Measurements from ENCODE around the gene CACNA1B.
"Not testable (repeated sequence)": the region's sequence is repeated elsewhere in the genome, so short reads cannot be mapped to it uniquely, and the experiment has no call there.

Gene CACNA1B

GRCh38 chr9:137890768-137891587 lies 13.4 kb downstream of the CACNA1B start:
- not testable (repeated sequence) for DNase-seq

DNA sequence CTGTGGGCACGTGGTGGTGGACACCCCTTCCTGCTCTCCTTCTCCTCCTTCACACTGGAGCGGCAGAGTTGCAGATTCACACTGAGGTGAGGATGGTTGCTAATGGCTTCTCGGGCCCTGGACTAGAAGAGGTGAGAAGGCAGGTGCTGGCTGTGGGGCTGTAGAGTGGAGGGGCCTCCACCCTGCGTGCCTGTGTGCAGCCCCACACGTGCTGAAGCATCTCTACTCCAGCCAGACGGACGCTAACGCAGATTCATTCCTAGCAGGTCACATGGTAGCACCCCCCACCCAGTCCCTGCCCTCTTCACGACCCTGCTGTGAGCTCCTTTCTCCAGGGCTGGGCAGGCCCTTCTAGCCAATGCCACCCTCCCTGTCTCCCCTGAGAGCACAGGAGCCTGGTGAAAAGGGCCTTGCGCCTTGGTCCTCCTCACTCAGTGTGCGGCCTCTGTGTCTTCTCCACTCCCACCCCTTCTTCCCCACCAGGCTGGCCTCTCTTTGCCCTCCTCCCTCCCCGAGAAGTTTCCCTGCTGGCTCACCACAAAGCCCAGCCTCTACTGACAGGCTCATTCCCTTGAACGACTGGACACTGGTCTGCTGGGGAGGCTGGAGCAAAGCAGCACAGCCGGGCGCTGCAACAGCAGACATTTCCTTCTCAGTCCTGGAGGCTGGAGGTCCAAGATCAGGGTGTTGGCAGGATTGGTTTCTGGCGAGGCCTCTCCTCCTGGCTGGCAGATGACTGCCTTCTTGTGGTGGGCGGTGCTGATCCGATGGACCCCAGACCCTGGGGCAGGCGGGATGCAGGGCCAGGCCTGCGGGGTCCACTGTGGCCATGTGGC lies 14.2 kb downstream of the CACNA1B start:
- no peak for DNase-seq

DNA sequence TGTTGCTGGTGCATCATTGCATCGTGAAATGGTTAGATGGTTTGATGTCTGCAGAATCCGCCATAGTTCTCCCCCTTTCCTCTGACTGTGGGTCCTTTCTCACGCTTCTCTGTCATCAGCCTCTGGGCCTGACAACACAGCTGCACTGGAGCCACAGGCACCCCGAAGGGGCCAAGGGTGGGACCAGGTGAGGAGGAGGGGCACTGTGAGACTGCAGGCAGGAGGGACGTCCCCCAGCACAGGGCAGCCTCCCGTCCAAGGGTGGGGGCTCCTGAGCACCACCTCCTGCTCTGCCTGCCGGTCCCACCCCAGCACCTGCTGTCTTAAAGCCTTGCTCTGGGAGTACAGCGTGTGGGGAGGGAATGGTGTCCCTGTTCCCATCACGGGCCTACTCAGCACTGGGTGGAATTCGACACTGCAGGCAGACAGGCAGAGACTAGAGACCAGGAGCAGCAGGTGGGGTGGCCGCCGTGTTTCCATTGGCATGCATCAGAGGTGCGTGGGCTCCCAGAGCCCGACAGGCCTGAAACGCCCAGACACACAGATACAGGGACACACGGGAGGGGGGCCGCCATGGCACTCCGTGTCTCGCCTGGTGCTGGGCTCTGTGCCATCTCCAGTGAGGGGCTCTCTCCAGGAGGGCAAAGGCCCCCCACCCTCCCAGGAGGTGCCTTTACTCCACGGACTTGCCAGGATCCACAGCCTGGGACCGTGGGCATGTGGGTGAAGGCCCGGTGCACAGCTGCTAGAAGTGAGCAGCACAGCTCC lies 15.0 kb downstream of the CACNA1B start:
- no peak for DNase-seq

GRCh38 chr9:137893670-137894069 lies 16.1 kb downstream of the CACNA1B start:
- DNase-seq = no peak

GRCh38 chr9:137899551-137900360 lies 22.2 kb downstream of the CACNA1B start:
- no peak for DNase-seq

GRCh38 chr9:137900584-137901310 lies 23.2 kb downstream of the CACNA1B start:
- DNase-seq = no peak

- DNase-seq = no peak
Measured at GRCh38 chr9:137902646-137903045, 25.1 kb downstream of the CACNA1B start.

- no peak for DNase-seq
Measured at GRCh38 chr9:137905740-137906139, 28.2 kb downstream of the CACNA1B start.

- no peak for DNase-seq
Measured at GRCh38 chr9:137907776-137908175, 30.2 kb downstream of the CACNA1B start.

DNA sequence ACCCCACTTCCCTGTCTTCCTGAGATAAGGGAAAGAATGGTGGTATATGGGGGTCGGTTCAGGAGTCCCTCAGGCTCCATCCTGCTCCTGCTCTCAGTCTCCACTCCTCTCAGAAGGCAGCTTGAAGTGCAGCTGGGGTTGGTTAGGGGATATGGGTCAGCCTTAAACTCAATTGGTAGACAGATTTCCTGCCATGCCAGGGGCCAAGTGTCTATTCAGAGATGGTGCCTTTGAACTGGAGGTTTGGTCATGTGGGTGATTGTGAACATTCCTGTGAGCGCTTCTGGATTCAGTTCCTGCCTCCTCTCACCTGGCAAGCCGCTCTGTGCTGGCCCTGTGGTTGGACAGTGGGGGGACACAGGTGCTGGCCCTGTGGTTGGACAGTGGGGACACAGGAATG lies 35.1 kb downstream of the CACNA1B start:
- no peak for DNase-seq

DNA sequence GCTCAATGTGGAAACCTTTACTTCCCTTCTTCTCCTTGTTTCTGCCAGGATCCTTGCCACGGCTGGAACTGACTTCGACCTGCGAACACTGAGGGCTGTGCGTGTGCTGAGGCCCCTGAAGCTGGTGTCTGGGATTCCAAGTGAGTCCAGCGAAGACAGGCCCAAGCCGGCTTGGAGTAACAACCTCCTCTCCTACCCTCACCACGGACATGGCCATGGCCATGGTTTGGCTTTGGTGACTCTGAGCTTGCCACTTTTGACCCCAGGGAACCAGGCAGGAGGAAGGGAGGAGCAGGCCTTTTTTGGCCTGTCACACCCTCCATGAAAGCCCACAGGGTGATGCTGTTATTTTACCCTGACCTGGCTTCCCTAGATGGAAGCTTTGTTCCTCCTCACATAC lies 35.5 kb downstream of the CACNA1B start:
- no peak for DNase-seq

DNA sequence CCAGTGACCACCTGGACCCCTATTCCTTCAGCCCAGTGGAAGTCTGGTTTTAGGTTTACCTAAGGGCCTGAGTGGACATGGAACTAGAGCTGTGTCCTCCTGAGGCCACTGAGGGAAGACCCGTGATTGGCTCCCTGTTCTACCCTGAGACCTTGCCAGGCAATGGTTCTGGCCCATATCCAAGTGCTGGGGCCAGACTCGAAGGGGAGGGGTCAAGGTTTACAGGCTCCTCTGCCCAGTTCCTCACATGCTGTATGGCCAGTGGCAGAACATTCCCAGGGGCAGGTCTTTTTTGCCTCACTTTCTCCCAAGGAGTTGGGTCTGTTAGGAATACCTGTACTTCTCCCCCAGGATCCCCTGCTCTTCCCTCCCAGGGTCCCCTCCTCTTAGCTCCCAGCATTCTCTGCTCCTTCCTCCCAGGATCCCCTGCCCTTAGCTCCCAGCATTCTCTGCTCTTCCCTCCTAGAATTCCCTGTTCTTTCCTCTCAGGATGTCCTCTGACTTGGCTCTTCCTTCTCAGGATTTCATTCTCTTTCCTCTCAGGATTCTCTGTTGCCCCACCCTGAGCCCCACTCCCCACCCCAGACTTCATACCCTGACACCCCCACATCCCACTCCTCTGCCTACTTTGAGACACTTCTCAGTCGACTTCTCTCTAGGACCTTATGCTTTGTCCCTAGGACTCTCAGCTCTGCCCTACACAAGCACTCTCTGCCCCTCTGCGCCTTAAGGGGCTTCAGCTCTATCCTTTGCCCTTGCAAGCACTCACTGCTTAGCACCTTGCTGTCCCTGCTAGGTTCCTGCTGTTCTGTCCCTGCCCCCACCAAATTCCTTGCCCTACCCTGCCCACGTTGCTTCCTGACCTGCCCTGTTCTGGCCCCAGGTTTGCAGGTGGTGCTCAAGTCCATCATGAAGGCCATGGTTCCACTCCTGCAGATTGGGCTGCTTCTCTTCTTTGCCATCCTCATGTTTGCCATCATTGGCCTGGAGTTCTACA lies 36.5 kb downstream of the CACNA1B start:
- DNase-seq = no peak

GRCh38 chr9:137916540-137916939 lies 39.0 kb downstream of the CACNA1B start:
- DNase-seq = no peak

GRCh38 chr9:137917116-137917515 lies 39.5 kb downstream of the CACNA1B start:
- no peak for DNase-seq

DNA sequence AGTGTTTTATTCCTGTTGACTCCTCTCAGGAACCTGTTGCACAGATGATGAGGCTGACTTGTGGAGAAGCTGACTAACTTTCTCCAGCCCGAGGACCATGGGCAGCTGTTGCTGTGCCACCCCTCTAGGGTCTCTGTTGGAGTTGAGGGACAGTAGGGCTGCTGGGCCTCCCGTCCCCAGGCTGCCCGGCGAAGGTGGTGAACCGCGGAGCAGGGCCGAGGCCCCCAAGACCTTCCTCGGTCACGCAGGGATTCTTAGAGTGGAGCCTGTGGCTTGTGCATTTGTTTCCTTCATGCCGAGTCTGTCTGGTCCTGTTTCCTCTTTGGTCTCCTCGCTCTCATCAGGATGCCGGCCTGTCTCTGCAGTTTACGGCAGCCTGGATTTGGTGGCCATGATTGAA lies 40.2 kb downstream of the CACNA1B start:
- DNase-seq = no peak

DNA sequence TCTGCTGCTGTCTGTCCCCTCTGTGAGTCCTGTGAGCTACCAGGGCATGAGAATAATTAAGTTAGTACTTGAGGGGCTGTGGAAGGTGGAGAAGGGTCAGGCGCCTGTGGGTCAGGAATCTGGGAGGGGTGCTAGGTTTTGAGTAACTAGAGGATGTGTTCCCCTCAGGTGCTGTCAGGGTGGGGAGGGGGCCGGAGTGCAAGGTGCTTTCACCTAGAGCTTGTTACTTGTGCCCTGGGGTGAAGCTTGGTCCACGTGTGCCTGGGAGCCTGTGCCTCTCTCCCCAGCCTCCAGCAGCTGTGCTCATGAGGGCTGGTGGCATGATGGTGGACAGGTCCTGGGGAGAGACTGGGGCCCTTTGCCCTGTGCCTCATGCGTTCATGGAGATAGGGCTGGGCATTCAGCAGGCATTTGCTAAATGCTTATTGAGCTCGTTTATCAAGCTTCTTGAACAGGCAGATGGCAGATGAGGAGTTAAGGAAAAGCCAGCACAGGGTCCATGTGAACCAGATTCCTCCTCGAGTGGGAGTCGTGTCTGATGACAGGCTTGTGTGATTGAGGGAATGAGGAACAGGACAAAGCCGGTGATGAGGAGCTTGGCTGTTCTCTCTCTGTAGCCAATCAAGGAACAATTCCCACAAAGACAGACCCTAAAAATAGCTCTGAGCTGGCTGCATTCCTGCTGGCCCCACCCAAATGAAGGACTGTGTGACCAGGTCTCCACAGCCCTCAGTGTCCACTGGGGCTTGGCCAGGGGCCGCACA lies 40.9 kb downstream of the CACNA1B start:
- DNase-seq = no peak

DNA sequence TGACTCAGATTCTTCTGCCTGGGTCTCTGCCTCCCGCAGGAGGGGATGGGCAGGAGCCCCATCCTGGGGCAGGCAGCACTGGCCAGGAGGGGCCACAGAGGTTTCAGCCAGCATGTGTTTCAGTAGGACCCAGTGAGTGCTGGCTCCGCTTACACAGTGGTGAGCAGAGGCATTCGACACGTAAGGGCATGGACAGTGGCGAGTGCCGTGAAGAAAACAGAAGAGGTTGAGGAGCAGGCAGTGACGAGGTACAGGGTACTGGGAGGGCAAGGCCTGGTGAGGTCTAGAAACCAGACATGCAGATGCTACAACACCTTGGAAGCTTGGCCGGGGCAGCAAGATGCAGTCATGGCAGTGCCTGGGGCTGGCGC lies 41.5 kb downstream of the CACNA1B start:
- DNase-seq = no peak

DNA sequence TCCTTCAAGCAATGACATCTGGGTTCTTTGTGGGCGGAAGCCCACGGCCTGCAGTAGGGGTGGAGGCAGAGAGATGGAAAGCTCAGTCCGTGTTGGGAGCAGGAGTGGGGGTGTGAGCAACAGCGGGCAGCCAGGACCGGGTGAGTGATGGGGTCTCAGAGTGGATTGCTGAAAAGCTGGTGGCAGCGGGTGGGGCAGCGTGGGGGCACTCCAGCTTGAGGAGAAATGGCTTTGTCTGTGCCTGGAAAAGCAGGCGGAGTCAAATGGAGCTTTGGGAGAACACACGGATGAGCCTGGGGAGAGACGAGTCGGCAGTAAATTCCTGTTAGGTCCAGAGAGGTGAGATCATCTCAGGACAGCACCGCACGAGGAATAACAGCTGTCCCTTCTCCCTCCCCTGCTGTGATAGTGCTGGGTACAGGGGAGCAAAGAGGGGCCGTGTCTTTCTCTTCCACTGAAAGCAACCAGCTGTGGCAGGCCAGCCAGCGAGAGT lies 42.1 kb downstream of the CACNA1B start:
- DNase-seq = no peak

GRCh38 chr9:137920753-137921152 lies 43.2 kb downstream of the CACNA1B start:
- no peak for DNase-seq

- DNase-seq = no peak
Measured at GRCh38 chr9:137924169-137924568, 46.6 kb downstream of the CACNA1B start.
